PC-3 (cell line): Measurements from ENCODE around the gene C2CD4A. TPM values are rescaled to one million over a fixed set of nuclear protein-coding genes. Genes with fewer than 3 reads are reported as not detected.

Experiments used
- ATAC-seq: fragments of 200-7000 bp; cut with Tn5 transposase; 2 replicates; pipeline ENCODE4 v1.9.1; 2020; ENCODE audit warnings: mild to moderate bottlenecking, moderate library complexity
- BruUV-seq: library from RNA; stranded (reverse); fragments of 400-500 nt; replicated peaks from 2 replicates; lab custom pipeline; 2021; lab: Mats Ljungman, UMichigan
- CTCF ChIA-PET: fragments of 300-600 bp; sonication (Branson Sonifier 250); formaldehyde crosslinking; loops from one replicate; lab custom pipeline; 2022; ENCODE audit warnings: antibody characterized with exemption; lab: Charles Lee
- POLR2A ChIA-PET: fragments of 300-600 bp; sonication (Branson Sonifier 250); formaldehyde crosslinking; loops from one replicate; lab custom pipeline; 2022; ENCODE audit warnings: antibody characterized with exemption; ENCODE audit not compliant: unreplicated experiment; lab: Charles Lee
- DNase-seq: peaks from one replicate; pipeline ENCODE4 v3.0.0-alpha.2; 2015
- H2AFZ ChIP-seq: fragments of 300-600 bp; sonication (generic); 2 replicates; pipeline ENCODE4 v1.6.0; 2016; ENCODE audit warnings: antibody characterized with exemption, low read length
- H3F3A ChIP-seq: fragments of 300-600 bp; sonication (generic); one replicate; pipeline ENCODE4 v1.6.0; 2017; ENCODE audit warnings: antibody characterized with exemption, low read length, control low read depth, mild to moderate bottlenecking; ENCODE audit not compliant: unreplicated experiment
- H3K27ac ChIP-seq: fragments of 300-600 bp; sonication (generic); 2 replicates; pipeline ENCODE4 v1.5.1; 2016; ENCODE audit warnings: mild to moderate bottlenecking, low read length
- H3K27me3 ChIP-seq: fragments of 300-600 bp; sonication (generic); 2 replicates; pipeline ENCODE4 v1.6.1; 2016; ENCODE audit warnings: low read length, mixed read lengths
- H3K36me3 ChIP-seq: fragments of 300-600 bp; sonication (generic); 2 replicates; pipeline ENCODE4 v1.6.1; 2016; ENCODE audit warnings: low read depth, mixed run types, low read length, mixed read lengths
- H3K4me1 ChIP-seq: fragments of 300-600 bp; sonication (generic); 2 replicates; pipeline ENCODE4 v1.5.1; 2016; ENCODE audit warnings: low read length; ENCODE audit not compliant: insufficient read depth
- H3K4me2 ChIP-seq: fragments of 300-600 bp; sonication (generic); 2 replicates; pipeline ENCODE4 v1.6.0; 2016; ENCODE audit warnings: low read length
- H3K4me3 ChIP-seq: fragments of 300-600 bp; sonication (generic); 2 replicates; pipeline ENCODE4 v1.5.1; 2016; ENCODE audit warnings: mild to moderate bottlenecking, low read length, mixed read lengths
- H3K79me2 ChIP-seq: fragments of 300-600 bp; sonication (generic); 2 replicates; pipeline ENCODE4 v1.6.1; 2017; ENCODE audit warnings: low read length, mixed read lengths
- H3K9ac ChIP-seq: fragments of 300-600 bp; sonication (generic); 2 replicates; pipeline ENCODE4 v1.6.0; 2016; ENCODE audit warnings: mild to moderate bottlenecking, low read length
- H3K9me2 ChIP-seq: fragments of 300-600 bp; sonication (generic); replicated peaks from 2 replicates; pipeline ENCODE4 v1.6.1; 2016; ENCODE audit warnings: mixed run types, low read length, mixed read lengths
- H3K9me3 ChIP-seq: fragments of 300-600 bp; sonication (generic); 2 replicates; pipeline ENCODE4 v1.6.1; 2016; ENCODE audit warnings: low read length, mixed read lengths
- H4K20me1 ChIP-seq: fragments of 300-600 bp; sonication (generic); 2 replicates; pipeline ENCODE4 v1.6.1; 2016; ENCODE audit warnings: low read length, mixed read lengths
- EZH2 ChIP-seq: fragments of 300-600 bp; sonication (generic); IDR thresholded peaks from one replicate; pipeline ENCODE4 v1.6.1; 2017; ENCODE audit warnings: antibody characterized with exemption, mild to moderate bottlenecking, low read length; ENCODE audit not compliant: unreplicated experiment
- EZH2phosphoT487 ChIP-seq: fragments of 300-600 bp; sonication (generic); IDR thresholded peaks from 2 replicates; pipeline ENCODE4 v1.6.1; 2018; ENCODE audit warnings: mild to moderate bottlenecking, antibody characterized with exemption, low read length, borderline replicate concordance
- intact Hi-C: fragments of 100-400 bp; cut with micrococcal nuclease; formaldehyde crosslinking; loops from 2 replicates; pipeline ENCODE4 v1.9.0; 2023
- total RNA-seq: library from RNA; depleted of rRNA; stranded (reverse); fragments of >200 nt; gene quantifications from 2 replicates; pipeline ENCODE4 v1.2.3, GENCODE V29; 2014
- TF ChIP-seq, protein P1 (sequence below): fragments of 300-600 bp; sonication (generic); conservative IDR thresholded peaks from 2 replicates; pipeline ENCODE4 v1.5.1; 2017; ENCODE audit warnings: antibody characterized with exemption, low read depth, mild to moderate bottlenecking, low read length

C2CD4A gene
- total RNA-seq, 1 experiment from 2014 or later: 0.11 TPM

- Histone ChIP-seq H3K4me3 (peak overlapping the region; percentile 64), H2AFZ (peak overlapping the region; percentile 68), H3K36me3 (no peaks in the 10 kb centered on the region), H3K27me3 (peaks cover 7% of the 10 kb centered on the region), H3K9me3 (no peaks in the 10 kb centered on the region), H3F3A (no peaks in the 10 kb centered on the region), H3K9me2 (no peaks in the 10 kb centered on the region), H3K27ac (no peak overlapping the region), H3K4me1 (peaks cover 30% of the 10 kb centered on the region), H4K20me1 (no peaks in the 10 kb centered on the region), H3K9ac (peak overlapping the region; percentile 10; the same call in 1 of the 2 replicates), H3K4me2 (peak overlapping the region; percentile 76), H3K79me2 (no peaks in the 10 kb centered on the region)
- ChIA-PET CTCF (no interaction called here), POLR2A (no interaction called here)
- DNase-seq (peak; percentile 22), ATAC-seq (peak; percentile 59)
- TF ChIP-seq EZH2: no peak
- TF ChIP-seq, protein P1, sequence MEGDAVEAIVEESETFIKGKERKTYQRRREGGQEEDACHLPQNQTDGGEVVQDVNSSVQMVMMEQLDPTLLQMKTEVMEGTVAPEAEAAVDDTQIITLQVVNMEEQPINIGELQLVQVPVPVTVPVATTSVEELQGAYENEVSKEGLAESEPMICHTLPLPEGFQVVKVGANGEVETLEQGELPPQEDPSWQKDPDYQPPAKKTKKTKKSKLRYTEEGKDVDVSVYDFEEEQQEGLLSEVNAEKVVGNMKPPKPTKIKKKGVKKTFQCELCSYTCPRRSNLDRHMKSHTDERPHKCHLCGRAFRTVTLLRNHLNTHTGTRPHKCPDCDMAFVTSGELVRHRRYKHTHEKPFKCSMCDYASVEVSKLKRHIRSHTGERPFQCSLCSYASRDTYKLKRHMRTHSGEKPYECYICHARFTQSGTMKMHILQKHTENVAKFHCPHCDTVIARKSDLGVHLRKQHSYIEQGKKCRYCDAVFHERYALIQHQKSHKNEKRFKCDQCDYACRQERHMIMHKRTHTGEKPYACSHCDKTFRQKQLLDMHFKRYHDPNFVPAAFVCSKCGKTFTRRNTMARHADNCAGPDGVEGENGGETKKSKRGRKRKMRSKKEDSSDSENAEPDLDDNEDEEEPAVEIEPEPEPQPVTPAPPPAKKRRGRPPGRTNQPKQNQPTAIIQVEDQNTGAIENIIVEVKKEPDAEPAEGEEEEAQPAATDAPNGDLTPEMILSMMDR: peak; percentile 24; the same call in 1 of the 2 replicates
- TF ChIP-seq EZH2phosphoT487: no peak
- BruUV-seq: no TSS peak
- intact Hi-C loops: loop anchor here (10.0 kb wide), 1 partner anchor 83 kb away; no protein-coding TSS in a partner anchor
Observed at GRCh38 chr15:62068071-62068809, 1.5 kb downstream of the C2CD4A start.

DNA sequence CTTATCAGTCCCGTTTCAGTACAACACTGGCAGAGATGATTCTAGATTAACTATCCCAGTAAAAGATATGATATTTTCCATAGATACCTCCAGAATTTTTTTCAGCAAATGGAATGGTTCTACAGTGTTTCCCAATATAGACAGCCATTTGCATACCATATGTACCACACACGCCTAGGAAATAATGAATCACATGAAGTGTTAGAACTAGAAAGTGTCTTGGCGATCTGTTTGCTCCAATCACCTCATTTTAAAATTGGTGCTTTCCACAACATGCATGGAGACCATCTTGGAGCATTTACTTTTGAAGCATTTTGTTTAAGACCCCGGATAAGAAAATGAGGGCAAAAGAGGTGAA lies 2.0 kb downstream of the C2CD4A start:
- Histone ChIP-seq H3K4me1 (peaks cover 26% of the 10 kb centered on the region), H3K36me3 (no peaks in the 10 kb centered on the region), H2AFZ (peak overlapping the region; percentile 68), H3K9me3 (no peaks in the 10 kb centered on the region), H3K4me2 (peak overlapping the region; percentile 76), H3K9ac (peak overlapping the region; percentile 10; the same call in 1 of the 2 replicates), H3F3A (no peaks in the 10 kb centered on the region), H3K27me3 (peaks cover 7% of the 10 kb centered on the region), H3K4me3 (peak overlapping the region; percentile 64), H3K27ac (no peak overlapping the region), H3K79me2 (no peaks in the 10 kb centered on the region), H4K20me1 (no peaks in the 10 kb centered on the region), H3K9me2 (no peaks in the 10 kb centered on the region)
- DNase-seq (no peak), ATAC-seq (no peak)
- intact Hi-C loops: loop anchor here (10.0 kb wide), 1 partner anchor 84 kb away; no protein-coding TSS in a partner anchor
- ChIA-PET POLR2A (no interaction called here), CTCF (no interaction called here)
- no TSS peak for BruUV-seq
- TF ChIP-seq EZH2: no peak

DNA sequence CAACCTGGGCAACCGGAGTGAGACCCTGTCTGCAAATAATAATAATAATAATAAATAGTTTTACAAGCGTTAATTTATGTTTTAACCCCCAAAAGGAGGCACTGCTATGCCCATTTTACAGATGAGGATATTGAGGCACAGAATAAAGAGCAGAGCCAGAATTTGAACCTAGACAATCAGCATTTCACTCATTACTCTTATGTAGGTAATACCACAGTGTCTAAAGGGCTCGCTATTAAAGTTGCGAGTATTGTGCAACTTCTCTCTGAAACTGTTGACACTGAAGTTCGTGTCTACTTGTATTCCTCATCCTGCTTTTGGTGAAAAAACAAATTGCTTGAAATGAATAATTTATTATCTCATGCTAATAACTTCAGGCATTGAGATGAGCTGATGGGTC lies 2.8 kb downstream of the C2CD4A start:
- Histone ChIP-seq H2AFZ (no peak overlapping the region), H3K9me2 (no peaks in the 10 kb centered on the region), H3K27ac (no peak overlapping the region), H3K4me3 (no peak overlapping the region), H3K36me3 (no peaks in the 10 kb centered on the region), H4K20me1 (no peaks in the 10 kb centered on the region), H3K79me2 (no peaks in the 10 kb centered on the region), H3K9me3 (no peaks in the 10 kb centered on the region), H3K9ac (no peak overlapping the region), H3K27me3 (peaks cover 7% of the 10 kb centered on the region), H3K4me1 (peaks cover 19% of the 10 kb centered on the region), H3F3A (no peaks in the 10 kb centered on the region), H3K4me2 (no peak overlapping the region)
- ChIA-PET CTCF (no interaction called here), POLR2A (no interaction called here)
- no peak for DNase-seq
- no TSS peak for BruUV-seq
- TF ChIP-seq EZH2phosphoT487: no peak
- TF ChIP-seq, protein P1: no peak
- no peak for TF ChIP-seq EZH2
- intact Hi-C loops: loop anchor here (10.0 kb wide), 1 partner anchor 85 kb away; no protein-coding TSS in a partner anchor
- ATAC-seq: no peak
